Kidney capillary endothelial cell (primary cell): Measurements from ENCODE around the gene MCM9.
A peak's percentile ranks its signal among the peaks of the same experiment; 100 is the strongest.
"Not testable (repeated sequence)": the region's sequence is repeated elsewhere in the genome, so short reads cannot be mapped to it uniquely, and the experiment has no call there.

Experiments
- DNase-seq: peaks from one replicate; pipeline ENCODE4 v3.0.0-alpha.2; 2018; ENCODE audit warnings: low spot score

The MCM9 gene

DNA sequence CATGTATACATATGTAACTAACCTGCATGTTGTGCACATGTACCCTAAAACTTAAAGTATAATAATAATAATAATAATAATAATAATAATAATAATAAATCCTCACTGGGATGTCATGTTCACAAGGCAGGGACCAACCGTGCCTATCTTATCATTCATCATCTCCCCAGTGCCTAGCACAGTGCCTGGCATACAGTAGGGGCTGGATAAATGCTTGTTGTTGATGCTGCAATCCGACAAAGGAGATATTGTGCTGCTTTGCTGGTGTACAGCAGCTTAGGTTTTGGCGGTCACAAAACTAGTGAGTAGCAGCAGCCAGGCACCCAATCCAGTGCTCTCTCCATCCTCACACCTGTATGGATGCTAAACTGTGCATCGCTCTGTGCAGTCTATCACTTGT is 135.1 kb downstream of the MCM9 start:
- no peak for DNase-seq

DNA sequence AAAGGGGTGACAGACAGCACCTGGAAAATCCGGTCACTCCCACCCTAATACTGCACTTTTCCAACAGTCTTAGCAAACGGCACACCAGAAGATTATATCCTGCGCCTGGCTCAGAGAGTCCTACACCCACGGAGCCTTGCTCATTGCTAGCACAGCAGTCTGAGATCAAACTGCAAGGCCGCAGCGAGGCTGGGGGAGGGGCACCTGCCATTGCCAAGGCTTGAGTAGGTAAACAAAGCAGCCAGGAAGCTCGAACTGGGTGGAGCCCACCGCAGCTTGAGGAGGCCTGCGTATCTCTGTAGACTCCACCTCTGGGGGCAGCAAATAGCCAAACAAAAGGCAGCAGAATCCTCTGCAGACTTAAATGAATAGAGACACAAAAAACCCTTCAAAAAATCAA is 138.4 kb downstream of the MCM9 start:
- not testable (repeated sequence) for DNase-seq

DNA sequence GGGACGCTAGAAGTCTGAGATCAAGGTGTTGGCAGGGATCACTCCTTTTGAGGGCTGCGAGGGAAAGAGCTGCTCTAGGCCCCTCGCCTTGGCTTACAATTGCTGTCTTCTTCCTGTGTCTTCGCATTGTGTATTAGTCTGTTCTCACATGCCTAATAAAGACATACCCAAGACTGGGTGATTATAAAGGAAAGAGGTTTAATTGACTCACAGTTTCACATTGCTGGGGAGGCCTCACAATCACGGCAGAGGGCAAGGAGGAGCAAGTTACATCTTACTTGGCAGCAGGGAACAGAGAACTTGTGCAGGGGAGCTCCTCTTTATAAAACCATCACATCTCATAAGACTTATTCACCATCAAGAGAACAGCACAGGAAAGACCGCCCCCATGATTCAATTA is 143.5 kb downstream of the MCM9 start:
- DNase-seq: no peak

DNA sequence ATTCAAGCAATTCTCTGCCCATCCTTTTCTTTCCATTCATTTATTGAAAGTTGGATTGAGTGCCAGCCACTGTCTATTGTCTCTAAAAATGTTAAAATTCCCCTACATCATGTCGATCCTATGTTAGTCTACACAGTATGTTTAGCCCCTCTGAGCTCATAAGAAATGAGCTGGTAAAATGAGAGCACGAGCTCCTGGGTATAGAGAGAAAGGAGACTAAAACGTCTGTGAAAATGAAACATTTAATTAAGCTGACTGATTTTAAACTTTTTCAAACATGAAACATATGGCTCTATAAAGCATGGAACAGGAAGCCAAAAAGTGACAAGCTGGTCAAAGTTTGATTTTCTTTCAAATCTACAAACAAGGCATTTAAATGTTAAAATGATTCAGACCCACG is 145.0 kb downstream of the MCM9 start:
- no peak for DNase-seq

DNA sequence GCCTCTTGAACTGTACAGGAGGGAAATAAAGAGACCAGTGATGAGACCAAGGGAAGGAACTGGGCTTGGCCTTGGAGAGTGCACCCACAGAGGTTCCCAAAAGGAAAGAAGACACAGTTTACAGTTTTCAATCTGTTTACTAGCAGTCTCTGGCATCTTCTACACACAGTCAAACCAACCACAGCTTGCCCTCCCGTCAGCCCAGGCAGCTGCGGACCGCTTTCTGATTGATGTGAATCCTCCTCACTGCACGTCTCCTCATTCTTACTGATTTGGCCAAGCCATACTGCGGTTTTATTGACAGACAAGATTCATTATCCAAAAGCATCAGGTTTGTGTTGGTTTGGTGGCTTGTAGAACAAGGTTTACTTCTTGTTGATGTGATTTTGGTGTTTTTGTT is 145.5 kb downstream of the MCM9 start:
- no peak for DNase-seq

DNA sequence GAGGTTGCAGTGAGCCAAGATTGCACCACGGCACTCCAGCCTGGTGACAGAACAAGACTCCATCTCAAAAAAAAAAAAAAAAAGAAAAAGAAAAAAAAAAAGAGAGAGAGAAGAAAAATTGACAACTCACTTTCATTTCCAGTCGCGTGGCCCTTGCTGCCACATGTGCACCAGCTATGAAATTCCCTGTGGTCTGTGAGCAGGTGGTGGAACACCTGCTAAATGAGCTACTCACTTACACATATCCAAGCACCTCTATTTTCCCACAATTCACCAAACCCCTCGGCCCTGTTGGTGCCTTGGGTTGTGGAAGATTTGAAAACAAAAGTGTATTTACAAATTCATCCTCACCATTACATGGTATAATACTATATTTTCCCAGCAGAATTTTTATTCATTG is 146.3 kb downstream of the MCM9 start:
- DNase-seq: no peak

DNA sequence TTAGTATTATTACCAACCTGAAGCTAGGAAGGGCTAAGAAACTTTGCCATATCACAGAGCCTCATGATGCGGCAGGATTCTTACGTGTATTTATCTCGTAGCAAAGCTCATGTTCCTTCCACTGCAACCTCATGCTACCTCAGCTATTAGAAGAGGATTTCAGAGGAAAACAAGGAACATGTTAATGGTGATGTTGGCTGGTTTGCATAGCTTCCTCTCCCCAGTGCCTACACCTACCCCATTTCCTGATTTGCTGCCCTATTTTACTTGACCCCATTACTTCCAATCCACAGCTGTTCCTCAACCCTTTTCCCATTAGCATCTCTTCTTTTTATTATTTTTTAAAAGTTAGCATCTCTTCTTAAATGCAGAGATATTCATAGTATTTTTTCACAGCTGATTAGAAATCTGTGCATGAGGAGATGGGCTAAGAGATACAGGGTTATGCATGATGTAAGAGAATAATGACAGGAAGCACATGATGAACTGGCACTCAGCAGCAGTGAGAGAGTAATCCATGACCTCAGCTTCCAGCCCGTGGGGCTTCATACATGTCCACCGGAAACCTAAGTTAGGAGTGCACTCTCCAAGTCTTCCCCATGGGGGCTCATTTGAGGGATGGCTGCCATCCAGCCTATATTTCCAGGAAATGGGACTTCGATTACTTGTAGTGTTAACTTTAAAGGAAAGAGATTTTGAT is 147.1 kb downstream of the MCM9 start:
- DNase-seq: peak; percentile 66

DNA sequence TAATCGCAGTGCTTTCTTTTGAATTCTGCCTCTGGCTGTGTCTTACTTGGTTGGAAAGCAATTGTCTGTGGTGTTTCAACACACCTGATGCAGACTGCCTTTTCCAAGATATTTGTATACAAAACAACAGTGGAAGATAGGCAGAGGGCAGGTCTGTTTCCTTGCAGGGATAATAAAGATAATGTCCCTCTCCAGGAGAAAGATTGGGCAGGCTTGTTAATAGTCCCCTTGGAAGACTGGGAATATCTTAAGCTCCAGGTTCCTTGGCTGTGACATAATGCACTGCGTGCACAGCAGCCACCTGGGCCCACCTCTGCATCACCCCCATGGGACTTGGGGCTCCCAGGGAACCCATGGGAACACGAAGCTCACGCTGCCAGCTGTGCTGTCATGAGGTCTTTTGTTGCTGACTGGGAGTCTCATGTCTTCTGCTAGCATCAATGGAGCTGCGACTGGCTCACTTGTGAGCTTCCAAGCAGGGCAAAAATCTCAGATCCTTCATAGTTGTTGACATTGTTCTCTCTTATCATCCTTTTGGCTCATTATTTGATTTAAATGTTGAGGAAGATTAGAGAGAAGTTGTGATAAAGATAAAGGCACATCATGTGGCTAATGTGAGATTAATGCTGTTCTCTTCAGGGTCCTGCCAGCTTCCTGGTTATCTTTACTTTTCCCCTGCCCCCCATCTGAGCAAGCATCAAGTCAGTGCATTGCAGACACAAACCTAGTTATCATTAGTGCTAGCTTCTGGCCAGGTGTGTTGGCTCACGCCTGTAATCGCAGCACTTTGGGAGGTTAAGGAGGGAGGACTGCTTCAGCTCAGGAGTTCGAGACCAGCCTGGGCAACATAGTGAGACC is 148.1 kb downstream of the MCM9 start:
- no peak for DNase-seq

DNA sequence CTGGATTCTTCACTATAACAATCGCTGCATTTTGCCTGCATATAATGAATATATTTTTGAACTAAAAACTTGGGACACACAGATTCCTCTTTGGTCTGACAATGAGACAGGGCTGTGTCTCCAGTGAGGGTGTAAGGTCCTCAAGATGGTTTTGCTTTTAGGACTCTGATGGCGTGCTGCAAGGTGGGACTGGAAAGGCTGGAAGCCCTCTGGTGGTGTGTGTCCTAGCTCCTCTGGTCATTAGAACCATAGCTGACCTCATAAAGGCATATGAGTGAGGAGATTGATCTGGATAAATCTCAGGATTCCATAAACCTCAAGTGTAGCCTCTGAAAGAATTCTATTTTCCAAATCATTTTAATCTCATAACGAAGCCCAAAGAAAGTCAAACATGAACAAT is 149.4 kb downstream of the MCM9 start:
- no peak for DNase-seq

DNA sequence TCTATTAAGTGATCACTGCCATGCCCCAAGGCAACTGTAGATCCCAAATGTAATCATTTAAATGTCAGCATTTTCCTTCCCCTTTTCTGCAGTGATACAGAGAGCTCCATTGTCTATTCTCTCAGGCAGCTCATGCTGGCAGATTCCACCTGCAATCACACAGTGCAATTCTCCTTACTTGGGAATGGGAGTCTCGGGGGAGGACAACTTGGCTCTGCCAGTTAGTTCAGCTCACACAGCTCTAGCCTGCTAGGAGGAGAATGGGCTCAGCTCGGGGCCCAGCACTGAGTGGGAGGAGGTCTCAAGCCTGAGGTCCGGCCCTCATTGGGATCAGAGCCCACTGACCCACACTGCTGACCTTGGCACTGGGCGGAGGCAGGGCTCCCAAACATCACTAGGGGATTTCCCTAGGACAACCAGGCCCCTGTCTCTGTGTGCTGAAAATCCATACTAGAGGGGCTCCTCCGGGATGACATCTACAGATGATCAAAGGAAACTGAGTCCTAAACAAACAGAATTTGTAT is 150.3 kb downstream of the MCM9 start:
- no peak for DNase-seq

DNA sequence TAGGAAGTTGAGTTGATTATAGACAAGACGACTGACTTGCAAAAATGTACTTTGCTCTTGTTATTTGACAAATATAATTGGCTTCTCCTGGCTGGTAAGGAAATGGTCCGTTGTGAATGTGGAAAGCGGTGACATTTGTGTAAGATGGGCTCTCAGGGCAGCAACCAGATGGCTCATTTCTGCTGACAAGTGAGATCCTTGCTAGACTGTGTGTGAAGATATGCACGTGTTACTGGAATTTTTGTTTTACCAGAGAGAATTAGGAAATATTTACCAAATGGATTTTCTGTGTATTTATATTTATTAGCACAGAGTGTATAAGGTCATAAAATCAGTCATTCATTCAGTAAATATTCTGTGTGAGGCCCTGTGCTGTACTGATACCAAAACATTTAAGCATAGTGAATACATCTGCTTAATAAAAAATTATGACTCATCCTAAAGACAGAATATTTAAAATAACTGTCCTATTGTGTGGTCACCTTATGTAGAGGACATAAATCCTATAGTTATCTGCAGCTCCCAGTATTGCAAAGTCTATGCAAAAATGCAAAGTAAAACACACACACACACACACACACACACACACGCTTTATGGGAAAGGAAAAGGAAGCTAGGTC is 150.9 kb downstream of the MCM9 start:
- no peak for DNase-seq

DNA sequence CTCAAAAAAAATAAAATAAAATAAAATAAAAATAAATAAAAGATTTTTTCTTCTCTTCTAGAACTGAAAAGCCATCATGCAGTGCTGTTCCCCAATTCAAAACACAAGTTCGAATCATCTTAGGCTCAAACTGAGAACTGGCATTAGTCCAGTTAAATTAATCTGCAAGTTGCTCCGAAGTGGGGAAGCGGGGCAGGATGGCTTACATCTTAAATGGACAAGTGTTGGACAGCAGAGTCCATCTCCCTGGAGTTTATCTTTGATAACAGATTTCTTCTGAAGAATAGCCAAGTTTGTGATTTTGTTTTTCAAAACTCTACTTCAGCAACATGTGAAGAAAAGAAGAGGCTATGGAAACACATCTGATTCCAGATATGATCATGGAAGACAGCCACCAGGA is 152.3 kb downstream of the MCM9 start:
- no peak for DNase-seq

DNA sequence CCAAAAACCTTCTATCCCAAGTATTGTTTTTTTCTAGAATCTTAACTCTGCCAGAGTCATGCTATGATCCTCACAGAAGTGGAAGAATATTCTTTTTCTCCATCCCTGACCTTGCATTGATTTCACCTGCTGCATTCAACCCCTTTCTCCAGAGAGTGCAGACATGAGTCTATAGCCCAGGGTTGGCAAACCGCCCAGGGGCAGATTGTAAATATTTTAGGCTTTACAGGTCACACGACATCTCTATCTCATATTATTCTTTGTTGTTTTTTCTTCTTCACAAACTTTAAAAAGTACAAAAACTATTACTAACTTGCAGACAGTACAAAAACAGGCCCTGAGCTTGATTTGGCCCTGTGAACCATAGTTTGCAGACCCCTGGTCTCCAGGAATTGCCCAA is 153.1 kb downstream of the MCM9 start:
- no peak for DNase-seq

DNA sequence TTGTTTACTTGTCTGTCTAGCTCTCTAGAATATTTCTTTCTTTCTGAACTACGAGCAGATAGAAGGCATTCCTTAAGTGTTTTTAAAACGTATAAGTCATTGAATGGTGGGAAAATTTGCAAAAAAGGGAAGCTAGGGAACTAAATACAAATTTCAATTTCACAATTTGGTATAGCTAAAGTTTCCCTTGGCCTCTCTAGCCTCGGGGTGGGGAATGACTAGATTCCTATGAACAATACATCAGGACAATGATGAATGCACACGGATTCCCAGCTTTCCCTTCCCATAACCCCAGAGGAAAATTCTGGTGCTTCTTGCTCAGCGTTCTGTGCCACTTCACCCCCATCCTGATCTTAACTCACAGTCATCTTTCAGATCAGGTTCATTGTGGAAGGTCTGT is 154.3 kb downstream of the MCM9 start:
- DNase-seq: no peak

DNA sequence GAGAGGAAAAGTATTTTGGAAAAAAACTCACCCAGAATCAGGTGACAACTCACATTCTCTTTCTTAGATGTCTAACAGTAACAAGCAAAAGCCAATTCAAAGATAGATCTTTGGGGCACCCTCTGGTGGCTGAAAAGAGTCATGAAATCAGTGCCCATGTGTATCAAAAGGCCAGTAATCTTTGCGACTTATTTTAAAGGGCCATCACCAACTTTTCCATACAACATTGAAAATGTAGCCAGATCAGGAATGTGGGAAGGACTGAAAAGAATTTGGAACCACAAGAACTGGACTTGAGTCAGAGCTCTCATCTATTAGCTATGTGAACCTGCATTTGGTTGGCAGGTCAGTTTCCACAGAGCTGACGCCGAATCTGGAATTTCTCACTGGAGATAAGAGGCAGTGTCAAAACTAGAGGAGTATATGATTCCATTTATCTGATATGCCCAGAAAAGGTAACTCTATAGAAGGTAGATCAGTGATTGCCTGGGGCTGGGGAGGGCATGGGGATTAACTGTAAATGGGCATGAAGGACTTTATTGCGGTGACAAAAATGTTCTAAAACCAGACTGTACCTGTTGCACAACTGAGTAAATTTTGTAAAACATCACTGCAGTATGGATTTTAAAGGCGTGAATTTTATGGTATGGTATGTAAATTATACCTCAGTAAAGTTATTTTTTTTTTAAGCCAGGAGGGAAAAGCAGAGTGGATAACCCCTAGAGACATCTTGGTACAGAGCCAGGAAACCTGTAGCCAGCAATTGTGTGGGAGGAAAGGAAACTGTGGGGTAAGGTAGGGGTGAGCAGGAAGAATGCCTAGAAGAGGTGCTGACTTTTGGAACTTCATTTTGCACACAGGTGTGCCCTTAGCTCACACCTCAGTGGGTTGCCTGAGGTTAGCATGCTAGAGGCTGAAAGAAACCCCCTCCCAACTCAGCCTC is 158.1 kb downstream of the MCM9 start:
- DNase-seq: peak; percentile 67

DNA sequence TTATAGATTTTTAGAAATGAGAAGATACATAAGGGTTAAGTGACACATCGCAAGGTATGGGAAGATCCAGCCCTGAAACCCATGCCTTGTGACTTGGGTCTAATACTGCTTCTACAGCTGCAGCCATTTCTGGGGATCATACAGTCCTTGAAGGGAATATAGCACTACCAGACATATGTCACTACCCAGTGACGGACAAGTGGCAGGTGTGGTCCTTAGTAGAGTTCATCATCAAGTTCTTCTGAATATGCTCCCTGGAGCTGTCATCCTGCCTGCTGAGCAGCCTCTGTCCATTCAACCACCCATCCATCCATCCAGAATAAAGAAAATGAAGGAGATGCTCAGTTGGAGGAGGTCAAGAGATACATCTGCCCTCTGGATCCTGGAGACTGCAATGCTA is 159.6 kb downstream of the MCM9 start:
- no peak for DNase-seq

DNA sequence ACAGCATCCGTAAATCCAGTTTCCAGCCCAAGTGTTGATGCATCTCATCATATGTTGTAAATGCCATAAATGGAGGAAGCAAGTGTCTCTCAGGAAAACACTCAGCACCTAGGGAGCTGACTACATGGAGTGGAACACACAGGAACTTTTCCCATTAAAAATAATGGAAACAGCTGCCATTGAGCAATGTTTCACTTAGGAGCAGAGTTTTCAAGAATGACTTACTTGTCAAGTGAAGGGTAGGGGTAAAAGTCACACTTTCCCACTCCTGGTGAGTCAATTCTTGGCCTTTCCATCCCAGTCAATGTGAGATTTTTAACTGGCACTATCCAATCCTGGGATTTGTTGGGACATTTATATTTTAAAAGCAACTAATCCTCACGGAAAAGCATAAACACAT is 160.4 kb downstream of the MCM9 start:
- no peak for DNase-seq

DNA sequence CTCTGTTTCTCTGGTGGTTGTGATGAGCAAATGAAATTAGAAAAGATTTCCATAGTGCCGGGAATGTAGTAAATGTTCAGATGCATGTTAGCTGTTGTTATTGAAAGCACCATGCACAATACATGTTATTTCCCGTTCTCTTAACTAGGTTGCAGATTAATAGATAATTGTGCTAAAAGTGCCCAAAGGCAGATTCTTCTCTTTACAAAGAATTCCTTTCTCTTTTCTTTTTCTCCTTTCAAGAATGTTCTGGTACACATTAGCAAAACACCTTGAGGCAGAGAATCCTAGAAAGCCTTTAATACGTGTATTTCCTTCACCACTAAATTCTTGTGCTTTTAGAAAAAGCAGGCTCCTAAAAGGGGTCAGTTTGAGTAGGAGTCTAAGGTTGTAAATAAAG is 162.1 kb downstream of the MCM9 start:
- no peak for DNase-seq

DNA sequence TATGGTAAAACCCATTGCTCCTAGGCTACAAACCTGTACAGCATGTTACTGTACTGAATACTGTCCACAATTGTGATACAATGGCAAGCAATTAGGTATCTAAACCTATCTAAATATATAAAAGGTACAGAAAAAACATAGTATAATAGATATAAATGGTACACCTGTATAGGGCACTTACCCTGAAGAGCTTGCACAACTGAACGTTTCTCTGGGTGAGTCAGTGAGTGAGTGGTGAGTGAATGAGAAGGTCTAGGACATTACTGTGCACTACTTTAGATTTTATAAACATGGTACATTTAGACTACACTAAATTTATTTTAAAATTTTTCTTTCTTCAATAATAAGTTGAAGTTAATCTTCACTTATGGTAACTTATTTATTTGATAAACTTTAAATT is 163.7 kb downstream of the MCM9 start:
- DNase-seq: no peak

DNA sequence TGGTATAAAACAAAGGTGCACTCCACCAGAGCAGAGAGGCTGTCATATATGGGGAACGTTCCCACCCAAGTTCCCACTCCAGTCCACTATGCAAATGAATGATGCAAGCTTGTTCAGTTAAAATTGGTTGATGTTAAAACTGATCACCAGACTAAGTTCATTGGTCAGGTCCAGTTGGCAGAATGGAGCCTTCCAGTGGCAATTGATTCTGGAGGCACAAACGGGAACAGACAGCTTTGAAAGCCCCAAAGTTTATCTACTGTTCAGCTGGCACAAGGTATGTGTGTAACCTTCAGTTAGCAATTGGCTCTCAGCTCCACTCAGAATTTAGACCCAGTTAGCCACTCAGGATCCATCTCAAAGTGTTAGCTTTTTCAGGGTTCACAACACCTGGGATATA is 164.1 kb downstream of the MCM9 start:
- DNase-seq: no peak

DNA sequence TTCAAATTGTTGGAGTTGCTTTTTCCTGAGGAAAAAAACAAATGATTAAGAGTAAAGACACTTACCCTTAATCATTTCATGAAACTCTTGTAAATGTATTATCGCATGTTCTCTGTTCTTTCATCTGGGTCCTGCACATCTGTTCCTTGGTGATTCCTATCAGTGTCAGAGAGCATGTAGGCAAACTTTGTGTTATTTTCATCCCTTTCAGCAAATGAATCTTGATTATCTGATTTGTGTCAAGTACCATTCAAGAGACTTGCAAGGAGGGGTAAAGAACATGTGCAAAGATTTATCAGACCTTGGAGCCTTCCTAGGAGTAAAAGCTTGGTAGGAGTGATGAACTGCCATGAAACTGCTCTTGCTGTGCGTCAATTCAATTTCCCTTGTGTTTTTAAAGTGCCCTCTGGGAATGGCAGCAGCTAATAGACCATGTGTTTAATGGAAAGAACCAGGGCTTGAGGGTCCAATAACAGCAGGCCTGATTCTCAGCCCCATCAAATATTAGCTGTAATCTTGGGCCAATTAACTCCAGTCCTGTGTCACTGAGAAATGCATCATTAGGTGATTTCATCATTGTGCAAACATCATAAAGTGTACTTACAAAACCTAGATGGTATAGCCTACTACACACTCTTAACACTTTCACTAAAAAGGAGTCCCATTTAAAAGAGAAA is 164.7 kb downstream of the MCM9 start:
- no peak for DNase-seq
